T47D (cell line): ENCODE measurements around the gene ESPL1.
A peak's percentile ranks its signal among the peaks of the same experiment; 100 is the strongest.

Experiments used
- DNase-seq, 2 experiments: peaks; one replicate each; pipeline versions ENCODE4 v3.0.0 to v3.0.0-alpha.2; 2011 to 2012; ENCODE audit warnings: low read depth in 1 of 2, low spot score in 1 of 2
- JUND ChIP-seq: IDR thresholded peaks from 2 replicates; pipeline ENCODE4 v1.6.1; 2012; ENCODE audit warnings: low read depth
- in situ Hi-C: cut with HindIII; loops from 2 replicates; pipeline ENCODE4 v1.10.0; 2016; ENCODE audit warnings: low sequenced_read_pairs, low pct_unique_long_range_greater_than_20kb

Gene ESPL1

DNA sequence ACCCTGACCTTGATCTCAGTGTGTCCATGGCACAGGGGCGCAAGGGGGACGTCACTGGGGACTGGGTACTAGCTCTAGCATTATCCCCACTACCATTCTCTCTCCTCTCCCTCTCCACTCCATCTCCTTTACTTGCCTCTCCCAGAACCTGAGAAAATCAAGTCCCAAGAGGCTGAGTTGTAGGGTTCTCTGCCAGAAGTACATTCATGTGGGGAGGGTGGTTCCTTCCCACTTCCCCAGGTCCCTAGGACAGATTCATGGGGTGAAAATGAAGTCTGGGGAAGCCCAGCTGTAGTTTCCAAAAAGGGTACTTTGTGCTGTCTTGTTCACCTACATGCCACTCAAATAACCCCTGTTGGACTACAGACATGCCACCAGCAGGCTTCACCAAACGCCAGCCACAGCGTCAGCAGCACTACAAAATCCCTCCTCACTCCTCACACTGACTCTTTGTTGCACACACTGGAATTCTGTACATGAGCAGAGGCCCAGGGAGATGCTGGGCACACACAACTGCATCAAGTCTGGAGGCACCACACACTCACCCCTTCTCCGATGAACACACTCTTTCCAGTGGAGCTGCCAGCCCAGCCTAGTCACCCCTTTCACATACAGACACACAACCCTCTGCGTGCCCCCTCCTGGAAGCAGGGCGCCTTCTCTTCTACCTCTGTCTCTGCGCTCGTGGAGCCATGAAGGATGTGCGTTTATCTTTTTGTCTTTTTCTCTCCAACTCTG is 43.0 kb upstream of the ESPL1 start:
- in situ Hi-C loops, result no loop called here
- TF ChIP-seq JUND, result no peak
- DNase-seq, result no peak

DNA sequence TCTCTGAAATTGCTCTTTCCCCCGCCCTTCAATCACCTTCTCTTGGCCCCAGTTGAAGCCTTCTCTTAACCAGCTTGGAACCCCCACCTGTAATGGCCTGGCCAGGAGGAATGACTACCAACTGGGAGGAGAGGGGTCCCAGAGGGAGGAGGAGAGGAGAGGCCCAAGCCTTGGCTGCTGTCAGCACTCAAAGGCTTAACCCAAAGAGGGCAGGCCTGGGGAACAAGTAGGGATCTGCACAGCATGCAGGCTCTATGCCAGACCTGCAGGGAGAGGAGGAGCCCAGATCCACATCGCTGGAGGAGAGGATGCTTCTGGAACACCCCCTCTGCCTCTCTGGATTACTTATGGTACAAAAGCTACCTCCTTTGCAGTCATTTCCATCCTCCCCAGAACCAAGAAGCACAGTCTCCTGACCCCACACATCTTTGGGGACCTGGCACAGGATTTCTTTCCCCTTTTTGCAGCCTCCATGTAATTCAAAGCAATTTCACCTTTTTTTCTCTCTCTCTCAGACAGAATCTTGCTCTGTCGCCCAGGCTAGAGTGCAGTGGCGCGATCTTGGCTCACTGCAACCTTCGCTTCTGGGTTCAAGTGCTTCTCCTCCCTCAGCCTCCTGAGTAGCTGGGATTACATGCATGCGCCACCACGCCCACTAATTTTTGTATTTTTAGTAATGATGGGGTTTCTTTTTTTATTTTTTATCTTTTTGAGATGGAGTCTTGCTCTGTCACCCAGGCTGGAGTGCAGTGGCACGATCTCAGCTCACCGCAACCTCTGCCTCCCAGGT is 42.3 kb upstream of the ESPL1 start:
- in situ Hi-C loops, result no loop called here
- DNase-seq, result peak in 1 of 2 experiments; percentile 69

DNA sequence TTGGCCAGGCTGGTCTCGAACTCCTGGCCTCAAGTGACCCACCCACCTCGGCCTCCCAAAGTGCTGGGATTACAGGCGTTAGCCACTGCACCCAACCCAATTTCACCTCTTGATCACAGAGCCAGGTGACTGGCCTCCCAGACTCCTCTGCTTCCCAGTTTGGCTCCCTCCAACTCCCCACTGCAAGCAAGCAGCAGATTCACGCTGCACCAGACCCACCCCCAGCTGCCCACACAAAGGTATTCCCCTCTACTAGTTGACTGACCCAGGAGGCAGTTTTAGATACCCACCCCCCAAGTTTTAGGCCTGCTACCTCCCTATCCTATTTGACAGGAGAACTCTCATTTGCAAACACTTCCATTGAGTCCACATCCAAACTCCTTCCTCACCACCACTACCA is 41.3 kb upstream of the ESPL1 start:
- in situ Hi-C loops, result no loop called here
- TF ChIP-seq JUND, result no peak
- no peak for DNase-seq

More for the DNA sequence above, 42.3 kb upstream of the ESPL1 start:
- TF ChIP-seq JUND, result no peak

DNA sequence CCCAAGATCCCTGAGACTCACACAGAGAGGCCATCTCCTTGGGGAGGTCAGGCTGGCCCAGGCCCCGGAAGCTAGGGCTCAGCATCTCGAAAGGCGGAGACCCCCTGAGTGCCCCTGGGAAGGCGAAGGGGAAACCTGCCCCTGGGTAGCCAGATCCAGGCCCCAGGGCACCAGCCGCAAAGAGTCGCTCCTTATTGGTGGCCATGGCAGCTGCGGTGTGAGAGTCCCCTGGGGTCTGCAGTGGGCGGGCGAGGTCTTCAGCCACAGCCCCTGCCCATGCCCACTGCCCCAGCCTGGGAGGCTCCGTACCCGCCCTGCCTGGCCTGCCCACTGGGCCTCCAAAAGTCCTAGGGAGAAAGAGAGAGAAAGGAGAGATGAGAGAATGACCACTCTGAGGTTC is 40.8 kb upstream of the ESPL1 start:
- no peak for DNase-seq
- in situ Hi-C loops, result no loop called here
- TF ChIP-seq JUND, result no peak

DNA sequence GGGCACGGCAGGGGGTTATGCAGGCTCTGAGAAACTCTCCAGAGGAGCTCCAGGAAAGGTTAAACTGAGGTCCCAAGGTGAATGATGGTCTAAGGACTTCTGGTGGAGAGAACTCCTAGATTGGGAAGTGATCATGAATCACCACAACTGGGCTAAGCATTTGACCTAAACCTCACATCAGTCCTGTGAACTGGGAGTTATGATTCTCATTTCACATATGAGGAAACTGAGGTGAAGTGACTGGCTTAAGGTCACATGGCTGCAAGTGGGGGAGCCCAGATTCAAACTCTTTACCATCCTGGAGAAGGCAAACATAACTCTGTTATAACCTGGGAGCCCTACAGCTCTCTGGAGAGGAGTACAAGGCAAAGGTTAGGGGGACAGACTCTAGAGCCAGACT is 40.3 kb upstream of the ESPL1 start:
- in situ Hi-C loops, result no loop called here
- no peak for TF ChIP-seq JUND
- DNase-seq, result no peak

DNA sequence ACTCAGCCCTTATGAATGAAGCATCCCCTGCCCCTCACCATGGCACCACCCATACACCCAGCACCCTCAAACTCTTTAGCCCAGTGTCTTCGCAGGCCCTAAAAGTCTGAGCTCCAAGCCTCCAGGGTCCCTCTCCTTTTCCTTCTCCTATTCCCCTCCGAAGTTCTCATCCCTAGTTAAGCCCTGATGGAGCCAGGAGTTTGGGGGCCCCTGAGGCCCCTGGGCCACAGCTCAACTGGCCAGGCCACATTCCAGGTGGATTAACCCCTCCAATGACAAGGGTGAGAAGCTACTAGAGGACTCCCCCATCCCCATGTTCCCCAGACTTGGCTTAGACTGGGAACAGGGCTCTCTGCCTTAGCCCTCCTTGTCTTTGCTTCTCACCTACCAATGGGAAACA is 38.6 kb upstream of the ESPL1 start:
- in situ Hi-C loops, result no loop called here
- no peak for TF ChIP-seq JUND
- DNase-seq, result no peak

DNA sequence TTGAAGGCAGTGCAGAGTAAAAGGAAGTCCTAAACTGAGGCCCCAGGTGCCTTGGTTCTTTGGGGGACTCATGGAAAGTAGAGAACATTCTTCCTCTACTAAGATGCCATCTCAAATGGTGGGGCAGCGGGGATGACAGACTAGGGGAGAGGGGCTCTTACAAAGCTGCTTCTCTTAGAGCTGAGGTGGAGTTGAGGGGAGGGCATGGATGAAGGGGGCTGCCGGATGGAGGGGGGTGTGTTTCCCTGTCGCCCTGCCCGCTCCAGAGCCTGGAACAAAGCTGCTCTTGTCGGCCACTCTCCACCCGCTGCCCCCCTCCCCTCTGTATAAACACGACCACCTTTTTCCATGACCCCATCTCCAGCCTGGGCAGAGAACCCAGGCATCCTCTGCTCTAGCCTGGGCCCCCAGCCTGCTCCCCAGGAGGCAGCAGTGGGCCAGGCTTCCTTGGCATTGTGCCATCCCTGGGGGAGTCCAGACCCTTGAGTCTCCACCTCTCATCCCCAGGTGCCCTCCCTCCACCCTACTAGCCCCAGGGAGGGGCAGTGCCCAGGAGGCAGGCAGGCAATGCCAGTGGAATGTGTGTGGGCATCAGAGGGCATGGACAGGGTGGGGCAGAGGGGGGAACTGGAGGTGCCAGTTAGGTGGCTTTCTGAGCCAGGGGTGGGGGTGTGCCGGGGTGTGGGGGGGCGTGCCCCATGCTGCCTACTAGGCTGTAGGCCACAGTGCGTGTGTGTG is 37.8 kb upstream of the ESPL1 start:
- in situ Hi-C loops, result no loop called here
- TF ChIP-seq JUND, result no peak
- peak in 1 of 2 experiments; percentile 82 for DNase-seq

DNA sequence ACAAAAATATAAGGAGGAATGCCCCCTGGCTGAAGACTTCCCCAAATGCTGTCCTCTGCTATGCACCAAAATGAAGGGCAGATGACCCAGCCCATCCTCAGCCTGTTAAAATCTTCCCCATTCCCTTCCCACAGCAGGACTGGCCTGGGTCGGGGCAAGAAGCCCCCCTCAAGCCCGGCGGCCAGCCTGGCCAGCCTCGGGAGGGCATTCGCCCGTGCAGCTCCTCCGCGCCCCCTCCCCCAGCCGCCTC is 36.5 kb upstream of the ESPL1 start:
- in situ Hi-C loops, result no loop called here
- DNase-seq, result no peak
- no peak for TF ChIP-seq JUND

DNA sequence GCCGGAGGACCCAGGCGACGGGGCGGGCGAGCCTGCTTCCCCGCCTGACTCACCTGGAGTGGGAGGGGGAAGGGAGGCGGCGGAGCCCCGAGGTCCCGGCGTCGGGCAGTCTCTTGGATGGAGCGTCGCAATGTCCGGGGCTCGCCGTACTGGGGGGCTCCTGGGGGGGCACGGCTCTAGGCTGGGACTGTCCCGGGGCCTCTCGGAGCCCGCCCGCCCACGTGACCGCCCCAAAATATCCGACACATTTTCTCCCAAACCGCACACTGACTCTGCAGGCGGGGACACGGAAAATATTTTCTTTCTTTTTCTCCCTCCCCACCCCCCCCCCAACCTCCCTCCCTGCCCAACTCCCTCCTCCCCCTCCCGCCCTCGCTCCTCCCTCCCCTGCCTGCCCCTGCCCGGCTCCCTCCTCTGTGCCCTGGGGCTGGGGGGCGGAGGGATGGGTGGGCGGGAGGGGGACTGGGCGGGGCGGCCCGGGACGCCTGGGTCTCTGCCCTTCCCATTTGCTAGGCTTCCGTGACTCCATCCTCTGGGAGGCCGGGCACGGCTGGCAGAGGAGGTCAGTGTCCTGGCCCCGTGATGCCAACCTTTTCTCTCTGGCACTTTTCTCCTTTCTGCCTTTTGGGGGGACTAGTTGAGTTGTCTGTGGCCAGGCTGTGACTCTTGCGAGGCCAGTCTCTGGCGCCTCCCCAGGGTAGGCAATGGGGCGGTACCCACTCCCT is 36.0 kb upstream of the ESPL1 start, which contains the start of gene RARG:
Gene RARG (minus strand): TSS at position 289 of the 725 bp plus-strand sequence. CDS start 4,664 bp downstream, outside the sequence.
- TF ChIP-seq JUND, result no peak
- in situ Hi-C loops, result no loop called here
- peak; percentile 94 to 98 for DNase-seq

DNA sequence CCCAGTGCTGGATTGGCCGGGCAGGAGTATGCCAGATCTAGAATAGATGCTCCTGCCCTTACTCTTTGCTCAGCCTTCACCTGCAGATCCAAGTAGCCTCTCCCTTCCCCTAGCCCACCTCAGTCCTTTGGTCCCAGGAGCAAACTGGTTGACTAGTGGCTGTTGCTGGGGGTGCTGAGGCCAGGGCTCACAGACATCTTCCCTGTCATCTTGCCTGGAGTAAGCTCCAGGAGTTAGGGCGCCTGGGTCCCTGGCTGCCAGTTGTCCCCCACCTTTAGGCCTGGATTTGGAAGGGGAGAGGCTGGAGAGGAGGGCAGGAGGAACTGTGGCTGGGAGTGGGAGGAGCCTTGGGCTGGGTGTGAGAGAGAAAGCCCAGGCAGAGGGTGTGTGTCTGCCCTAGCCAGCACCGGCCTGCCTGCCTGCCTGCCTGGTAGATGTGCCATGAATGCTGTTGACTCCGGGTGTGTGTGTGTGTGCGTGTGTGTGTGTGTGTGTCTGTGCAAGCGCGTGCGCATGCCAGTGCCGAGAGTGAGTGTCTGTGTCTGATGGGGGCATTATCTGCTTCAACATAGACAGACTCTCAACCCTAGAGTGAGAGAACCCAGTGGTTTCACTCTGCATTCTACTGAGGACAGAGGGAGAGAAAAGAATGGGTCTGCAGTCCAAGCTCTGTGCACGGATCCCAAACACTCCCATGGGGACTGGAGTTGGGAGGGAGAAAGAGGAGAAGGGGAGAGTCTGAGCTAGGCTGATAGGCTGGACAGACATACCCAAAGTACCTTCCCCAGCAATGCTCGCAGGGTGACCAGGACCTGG is 35.2 kb upstream of the ESPL1 start:
- no peak for TF ChIP-seq JUND
- DNase-seq, result peak; percentile 88 to 90
- in situ Hi-C loops, result no loop called here

DNA sequence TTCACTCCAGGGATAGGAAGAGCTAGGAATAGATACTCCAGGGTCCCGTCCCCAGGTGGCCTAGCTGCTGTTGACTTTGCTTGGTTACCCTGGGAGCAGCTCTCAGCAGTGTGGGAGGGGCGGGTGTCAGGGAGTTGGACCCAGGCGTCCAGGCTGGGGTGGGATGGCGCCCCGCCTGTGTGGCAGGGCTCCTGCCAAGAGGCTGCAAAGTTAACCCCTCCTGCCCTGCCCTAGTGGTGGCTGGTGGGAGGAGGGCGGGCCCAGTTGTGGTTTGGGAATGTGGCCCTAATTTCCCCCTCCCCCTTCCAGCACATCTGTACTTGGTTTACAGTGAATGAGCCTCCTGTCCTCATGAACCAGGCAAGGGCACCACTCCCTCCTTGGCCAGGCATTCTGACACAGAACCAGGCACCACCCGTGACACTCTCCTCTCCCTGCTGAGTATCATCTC is 34.4 kb upstream of the ESPL1 start:
- TF ChIP-seq JUND, result no peak
- in situ Hi-C loops, result no loop called here
- DNase-seq, result no peak
